PC-9 (cell line): ENCODE data around the gene CCDC88C. TPM values are rescaled to one million over a fixed set of nuclear protein-coding genes. Genes with fewer than 3 reads are reported as not detected.

Source experiments
- BruUV-seq: library from RNA; stranded (reverse); fragments of 400-500 nt; replicated peaks from 2 replicates; lab custom pipeline; 2021; lab: Mats Ljungman, UMichigan
- CTCF ChIA-PET: fragments of 300-600 bp; sonication (Branson Sonifier 250); formaldehyde crosslinking; loops from one replicate; lab custom pipeline; 2022; ENCODE audit warnings: antibody characterized with exemption; lab: Charles Lee
- POLR2A ChIA-PET: fragments of 300-600 bp; sonication (Branson Sonifier 250); formaldehyde crosslinking; loops from one replicate; lab custom pipeline; 2022; ENCODE audit warnings: antibody characterized with exemption; ENCODE audit not compliant: unreplicated experiment; lab: Charles Lee
- DNase-seq, 2 experiments: peaks; one replicate each; pipeline versions ENCODE4 v3.0.0 to v3.0.0-alpha.2; 2015 to 2022; ENCODE audit warnings: mixed read lengths in 1 of 2
- H2AFZ ChIP-seq: fragments of 200-600 bp; sonication (generic); 2 replicates; pipeline ENCODE4 v1.8.1; 2017; ENCODE audit warnings: antibody characterized with exemption
- H3F3A ChIP-seq: fragments of 200-600 bp; sonication (generic); 2 replicates; pipeline ENCODE4 v1.8.1; 2017; ENCODE audit warnings: antibody characterized with exemption, mild to moderate bottlenecking, low read depth; ENCODE audit not compliant: insufficient read depth
- H3K27ac ChIP-seq: fragments of 200-600 bp; sonication (generic); 2 replicates; pipeline ENCODE4 v1.6.1; 2016; ENCODE audit warnings: mixed run types
- H3K27me3 ChIP-seq: fragments of 200-600 bp; sonication (generic); 2 replicates; pipeline ENCODE4 v1.6.1; 2016; ENCODE audit warnings: low read depth, mixed run types; ENCODE audit not compliant: insufficient read depth
- H3K36me3 ChIP-seq: fragments of 200-600 bp; sonication (generic); 2 replicates; pipeline ENCODE4 v1.6.1; 2016; ENCODE audit warnings: low read depth, mixed run types
- H3K4me1 ChIP-seq: fragments of 200-600 bp; sonication (generic); replicated peaks from 2 replicates; pipeline ENCODE4 v1.6.1; 2016; ENCODE audit warnings: mixed run types; ENCODE audit not compliant: insufficient read depth
- H3K4me2 ChIP-seq: fragments of 200-600 bp; sonication (generic); 2 replicates; pipeline ENCODE4 v1.6.1; 2017; ENCODE audit warnings: mixed run types
- H3K4me3 ChIP-seq: fragments of 200-600 bp; sonication (generic); 2 replicates; pipeline ENCODE4 v1.6.1; 2016; ENCODE audit warnings: mixed run types
- H3K79me2 ChIP-seq: fragments of 200-600 bp; sonication (generic); 2 replicates; pipeline ENCODE4 v1.6.1; 2017; ENCODE audit warnings: low read depth, mixed run types
- H3K9me2 ChIP-seq: fragments of 200-600 bp; sonication (generic); 2 replicates; pipeline ENCODE4 v1.8.1; 2017; ENCODE audit warnings: mild to moderate bottlenecking; ENCODE audit not compliant: insufficient read depth
- H3K9me3 ChIP-seq: fragments of 200-600 bp; sonication (generic); 2 replicates; pipeline ENCODE4 v1.8.1; 2016; ENCODE audit warnings: low read depth; ENCODE audit not compliant: insufficient read depth
- H4K20me1 ChIP-seq: fragments of 200-600 bp; sonication (generic); 2 replicates; pipeline ENCODE4 v1.8.1; 2017; ENCODE audit not compliant: insufficient read depth
- CTCF ChIP-seq: fragments of 200-600 bp; sonication (generic); conservative IDR thresholded peaks from 2 replicates; pipeline ENCODE4 v1.6.1; 2017; ENCODE audit warnings: mixed run types, antibody characterized with exemption, mild to moderate bottlenecking, moderate library complexity
- EZH2 ChIP-seq: fragments of 200-600 bp; sonication (generic); IDR thresholded peaks from 2 replicates; pipeline ENCODE4 v1.8.0; 2017; ENCODE audit warnings: antibody characterized with exemption, low read depth
- intact Hi-C: fragments of 100-400 bp; cut with micrococcal nuclease; formaldehyde crosslinking; loops from one replicate; pipeline ENCODE4 v1.10.0; 2022; ENCODE audit not compliant: unreplicated experiment
- total RNA-seq: library from RNA; stranded (reverse); gene quantifications from 2 replicates; pipeline ENCODE4 v1.2.3, GENCODE V29; 2021

CCDC88C gene
- total RNA-seq, 1 experiment from 2014 or later = 7.4 TPM

- no peaks in the 10 kb centered on the region for H4K20me1 ChIP-seq
- no peak overlapping the region for H3K4me2 ChIP-seq
- H3K4me3 ChIP-seq = no peak overlapping the region
- no peak for DNase-seq
- BruUV-seq = no TSS peak
- no peaks in the 10 kb centered on the region for H3K27me3 ChIP-seq
- no peaks in the 10 kb centered on the region for H3K4me1 ChIP-seq
- H3K27ac ChIP-seq = no peak overlapping the region
- no peaks in the 10 kb centered on the region for H3K9me3 ChIP-seq
- no peaks in the 10 kb centered on the region for H3K79me2 ChIP-seq
- intact Hi-C loops = no loop called here
- TF ChIP-seq CTCF = no peak
- TF ChIP-seq EZH2 = no peak
- ChIA-PET POLR2A (no interaction called here), CTCF (no interaction called here)
- H3K9me2 ChIP-seq = no peaks in the 10 kb centered on the region
- no peaks in the 10 kb centered on the region for H3K36me3 ChIP-seq
- H2AFZ ChIP-seq = no peak overlapping the region
- no peaks in the 10 kb centered on the region for H3F3A ChIP-seq
Observed at GRCh38 chr14:91329486-91330014, 88.1 kb downstream of the CCDC88C start.

GRCh38 chr14:91328313-91329050 lies 89.1 kb downstream of the CCDC88C start:
- Histone ChIP-seq H3K79me2 (no peaks in the 10 kb centered on the region), H3K27ac (no peak overlapping the region), H3K27me3 (no peaks in the 10 kb centered on the region), H3K4me3 (no peak overlapping the region), H3F3A (no peaks in the 10 kb centered on the region), H3K4me2 (no peak overlapping the region), H3K9me3 (no peaks in the 10 kb centered on the region), H3K36me3 (no peaks in the 10 kb centered on the region), H3K4me1 (no peaks in the 10 kb centered on the region), H4K20me1 (no peaks in the 10 kb centered on the region), H2AFZ (no peak overlapping the region), H3K9me2 (no peaks in the 10 kb centered on the region)
- DNase-seq = no peak
- intact Hi-C loops = no loop called here
- ChIA-PET CTCF (no interaction called here), POLR2A (no interaction called here)
- BruUV-seq = no TSS peak
- TF ChIP-seq CTCF = no peak
- TF ChIP-seq EZH2 = no peak

- H3K9me2 ChIP-seq = no peaks in the 10 kb centered on the region
- intact Hi-C loops = no loop called here
- TF ChIP-seq CTCF = no peak
- no peak for TF ChIP-seq EZH2
- no peak overlapping the region for H3K4me3 ChIP-seq
- no peak overlapping the region for H2AFZ ChIP-seq
- no peak overlapping the region for H3K4me2 ChIP-seq
- H3K79me2 ChIP-seq = no peaks in the 10 kb centered on the region
- H3F3A ChIP-seq = no peaks in the 10 kb centered on the region
- no peaks in the 10 kb centered on the region for H3K4me1 ChIP-seq
- ChIA-PET POLR2A (no interaction called here), CTCF (interaction anchor here (1.0 kb wide), 1 partner anchor 667 kb away, joined by 3 read pairs; no protein-coding TSS in a partner anchor)
- H3K9me3 ChIP-seq = no peaks in the 10 kb centered on the region
- no TSS peak for BruUV-seq
- H3K27ac ChIP-seq = no peak overlapping the region
- H4K20me1 ChIP-seq = no peaks in the 10 kb centered on the region
- H3K27me3 ChIP-seq = no peaks in the 10 kb centered on the region
- no peaks in the 10 kb centered on the region for H3K36me3 ChIP-seq
- no peak for DNase-seq
Observed at GRCh38 chr14:91327661-91328312, 89.8 kb downstream of the CCDC88C start.
